Activated CD8-positive, alpha-beta T cell treated with anti-CD3 and anti-CD28 coated beads for 36 hours (primary cell): ENCODE measurements around the gene PHLDA3. TPM values are rescaled to one million over a fixed set of nuclear protein-coding genes. Genes with fewer than 3 reads are reported as not detected.

ENCODE experiments used
- ATAC-seq: fragments of 200-7000 bp; cut with Tn5 transposase; one replicate; pipeline ENCODE4 v1.10.0; 2021; ENCODE audit warnings: mild to moderate bottlenecking, moderate library complexity
- CTCF ChIA-PET: fragments of 350-600 bp; sonication (Branson Sonifier 250); formaldehyde crosslinking; loops from one replicate; lab custom pipeline; 2021; ENCODE audit warnings: antibody characterized with exemption; lab: Charles Lee
- POLR2A ChIA-PET: fragments of 350-600 bp; sonication (Branson Sonifier 250); formaldehyde crosslinking; loops from one replicate; lab custom pipeline; 2021; ENCODE audit warnings: antibody characterized with exemption; lab: Charles Lee
- DNase-seq: peaks from one replicate; pipeline ENCODE4 v3.0.0-alpha.2; 2020
- H3K27ac Mint-ChIP-seq: one replicate; pipeline ENCODE4 v1.8.0; 2021; ENCODE audit warnings: mild to moderate bottlenecking, mixed read lengths
- H3K27me3 Mint-ChIP-seq: one replicate; pipeline ENCODE4 v1.8.0; 2021; ENCODE audit warnings: mixed read lengths
- H3K36me3 Mint-ChIP-seq: one replicate; pipeline ENCODE4 v1.8.0; 2021; ENCODE audit warnings: low read depth, mixed read lengths
- H3K4me1 Mint-ChIP-seq: one replicate; pipeline ENCODE4 v1.8.0; 2021; ENCODE audit warnings: low read depth, mixed read lengths
- H3K4me3 Mint-ChIP-seq: one replicate; pipeline ENCODE4 v1.8.0; 2021; ENCODE audit warnings: mild to moderate bottlenecking, moderate library complexity, mixed read lengths
- H3K9me3 Mint-ChIP-seq: one replicate; pipeline ENCODE4 v1.8.0; 2021; ENCODE audit warnings: mixed read lengths
- CTCF ChIP-seq: fragments of 200-600 bp; IDR thresholded peaks from one replicate; pipeline ENCODE4 v1.8.0; 2022; ENCODE audit warnings: antibody characterized with exemption, mild to moderate bottlenecking
- intact Hi-C: fragments of 100-400 bp; cut with micrococcal nuclease; formaldehyde crosslinking; loops from one replicate; pipeline ENCODE4 v1.10.0; 2022
- total RNA-seq, 2 experiments: library from RNA; stranded (reverse); gene quantifications; one replicate each; pipeline ENCODE4 v1.2.3, GENCODE V29; 2021

The PHLDA3 gene
- total RNA-seq, 2 experiments from 2014 or later, result 6.2 to 7.9 TPM

GRCh38 chr1:201515895-201516294 is 46.9 kb upstream of the PHLDA3 start:
- H3K27ac Mint-ChIP-seq, result no peak overlapping the region
- POLR2A ChIA-PET, result no interaction called here
- CTCF ChIA-PET, result interaction anchor here (0.5 to 30.4 kb wide), 5 partner anchors 9 to 80 kb away, joined by 3 to 796 read pairs (median 4); partner anchors contain the start of gene CSRP1

GRCh38 chr1:201515062-201515750 is 46.2 kb upstream of the PHLDA3 start:
- Mint-ChIP-seq H3K27me3 (no peaks in the 10 kb centered on the region), H3K4me3 (no peak overlapping the region), H3K9me3 (no peaks in the 10 kb centered on the region), H3K36me3 (peaks cover 2% of the 10 kb centered on the region), H3K27ac (no peak overlapping the region), H3K4me1 (peaks cover 7% of the 10 kb centered on the region)
- intact Hi-C loops, result no loop called here
- CTCF ChIA-PET, result interaction anchor here (1.1 to 30.4 kb wide), 5 partner anchors 8 to 79 kb away, joined by 3 to 796 read pairs (median 6); partner anchors contain the start of gene CSRP1
- DNase-seq (no peak), ATAC-seq (no peak)
- no peak for TF ChIP-seq CTCF
- POLR2A ChIA-PET, result no interaction called here

More at GRCh38 chr1:201515895-201516294, 46.9 kb upstream of the PHLDA3 start:
- no peak for TF ChIP-seq CTCF
- H3K9me3 Mint-ChIP-seq, result no peaks in the 10 kb centered on the region
- no peak overlapping the region for H3K4me3 Mint-ChIP-seq
- no peaks in the 10 kb centered on the region for H3K27me3 Mint-ChIP-seq
- H3K4me1 Mint-ChIP-seq, result peaks cover 7% of the 10 kb centered on the region
- DNase-seq (no peak), ATAC-seq (peak; percentile 52)
- intact Hi-C loops, result no loop called here
- peaks cover 5% of the 10 kb centered on the region for H3K36me3 Mint-ChIP-seq

GRCh38 chr1:201514466-201514865 is 45.5 kb upstream of the PHLDA3 start:
- no peaks in the 10 kb centered on the region for H3K9me3 Mint-ChIP-seq
- ChIA-PET CTCF (interaction anchor here (0.9 to 30.4 kb wide), 7 partner anchors 10 to 79 kb away, joined by 3 to 796 read pairs (median 33); partner anchors contain the start of gene PHLDA3), POLR2A (no interaction called here)

GRCh38 chr1:201513498-201514243 is 44.7 kb upstream of the PHLDA3 start:
- DNase-seq, result no peak
- ATAC-seq, result no peak
- ChIA-PET CTCF (interaction anchor here (0.6 to 30.4 kb wide), 38 partner anchors 10 to 486 kb away, joined by 3 to 796 read pairs (median 4); partner anchors contain the start of gene PHLDA3), POLR2A (interaction anchor here (1.6 kb wide), 1 partner anchor 31 kb away, joined by 9 read pairs; no protein-coding TSS in a partner anchor)
- no peak for TF ChIP-seq CTCF
- Mint-ChIP-seq H3K9me3 (no peaks in the 10 kb centered on the region), H3K36me3 (no peaks in the 10 kb centered on the region), H3K27ac (no peak overlapping the region), H3K4me1 (peaks cover 12% of the 10 kb centered on the region), H3K4me3 (no peak overlapping the region), H3K27me3 (no peaks in the 10 kb centered on the region)
- intact Hi-C loops, result loop anchor here (1.0 to 5.0 kb wide), 2 partner anchors 31 to 66 kb away; no protein-coding TSS in a partner anchor

More at GRCh38 chr1:201514466-201514865, 45.5 kb upstream of the PHLDA3 start:
- TF ChIP-seq CTCF, result no peak
- H3K27ac Mint-ChIP-seq, result no peak overlapping the region
- ATAC-seq (no peak), DNase-seq (no peak)
- H3K27me3 Mint-ChIP-seq, result no peaks in the 10 kb centered on the region
- H3K36me3 Mint-ChIP-seq, result no peaks in the 10 kb centered on the region
- H3K4me1 Mint-ChIP-seq, result peaks cover 9% of the 10 kb centered on the region
- H3K4me3 Mint-ChIP-seq, result no peak overlapping the region
- intact Hi-C loops, result loop anchor here (5.0 kb wide), 1 partner anchor 67 kb away; no protein-coding TSS in a partner anchor
